HepG2 (cell line): ENCODE measurements around the gene DAAM1. TPM values are rescaled to one million over a fixed set of nuclear protein-coding genes. Genes with fewer than 3 reads are reported as not detected.

Experiments
- ATAC-seq: fragments of 200-7000 bp; cut with Tn5 transposase; 3 replicates; pipeline ENCODE4 v1.9.1; 2020; ENCODE audit warnings: mild to moderate bottlenecking, moderate library complexity
- BruUV-seq: library from RNA; stranded (reverse); fragments of 400-500 nt; replicated peaks from 2 replicates; lab custom pipeline; 2021; lab: Mats Ljungman, UMichigan
- CTCF ChIA-PET: fragments of 300-600 bp; formaldehyde crosslinking; extraction: SDS; loops from one replicate; lab custom pipeline; 2021; ENCODE audit warnings: low total read pairs, inconsistent platforms, low intra/inter-chr PET ratio; lab: Yijun Ruan, JAX
- POLR2A ChIA-PET: fragments of 350-600 bp; sonication (Branson Sonifier 250); formaldehyde crosslinking; loops from one replicate; lab custom pipeline; 2020; ENCODE audit warnings: antibody characterized with exemption, inconsistent platforms; lab: Yijun Ruan, JAX
- DNase-seq: peaks from one replicate; pipeline ENCODE4 v3.0.0-alpha.2; 2015; ENCODE audit warnings: low spot score
- FAIRE-seq: peaks from 3 replicates; lab custom pipeline; 2011; peaks lifted over from hg19 to GRCh38; lab: Jason Lieb, UNC
- H2AFZ ChIP-seq: one replicate; pipeline ENCODE4 v1.6.1; 2011; ENCODE audit warnings: low read length, inconsistent platforms
- H3K27ac ChIP-seq: fragments of 300-600 bp; 3 replicates; pipeline ENCODE4 v1.8.0; 2011; ENCODE audit warnings: mixed run types, mild to moderate bottlenecking, mixed read lengths, low read length, inconsistent platforms; ENCODE audit not compliant: insufficient read depth; ENCODE audit errors: extremely low read length
- H3K27me3 ChIP-seq, 2 experiments: fragments of 200-600 bp in 1 of 2; 2 replicates in 1 of 2; 3 replicates in 1 of 2; pipeline versions ENCODE4 v1.6.0 to v1.8.0; 2011; ENCODE audit warnings: low read length in 2 of 2, mild to moderate bottlenecking in 2 of 2, moderate library complexity in 2 of 2, inconsistent platforms in 1 of 2; ENCODE audit not compliant: insufficient read depth in 2 of 2, control insufficient read depth in 1 of 2
- H3K36me3 ChIP-seq, 2 experiments: fragments of 200-600 bp in 1 of 2; replicated peaks in 1 of 2; 2 replicates in 1 of 2; 3 replicates in 1 of 2; pipeline versions ENCODE4 v1.5.1 to v1.8.0; 2011; ENCODE audit warnings: low read length in 2 of 2, inconsistent platforms in 1 of 2; ENCODE audit not compliant: insufficient read depth in 2 of 2, control insufficient read depth in 1 of 2
- H3K4me1 ChIP-seq: 2 replicates; pipeline ENCODE4 v1.5.1; 2012; ENCODE audit warnings: low read length, inconsistent platforms; ENCODE audit not compliant: insufficient read depth
- H3K4me2 ChIP-seq: 2 replicates; pipeline ENCODE4 v1.6.0; 2011; ENCODE audit warnings: low read depth, low read length, inconsistent platforms
- H3K4me3 ChIP-seq, 3 experiments: fragments of 200-600 bp in 1 of 3; sonication (generic), shearing (Covaris generic) in 1 of 3; replicated peaks in 1 of 3; 2 replicates each; pipeline ENCODE4 v1.5.1; 2011 to 2016; ENCODE audit warnings: low read length in 3 of 3, inconsistent platforms in 2 of 3, low read depth in 2 of 3, mild to moderate bottlenecking in 2 of 3, control low read depth in 1 of 3, mixed read lengths in 1 of 3; ENCODE audit not compliant: insufficient read depth in 1 of 3
- H3K79me2 ChIP-seq: one replicate; pipeline ENCODE4 v1.6.1; 2011; ENCODE audit warnings: low read length, inconsistent platforms; ENCODE audit not compliant: insufficient read depth
- H3K9ac ChIP-seq: 2 replicates; pipeline ENCODE4 v1.6.0; 2011; ENCODE audit warnings: mild to moderate bottlenecking, low read depth, low read length, inconsistent platforms; ENCODE audit not compliant: insufficient read depth
- H3K9me3 ChIP-seq: 2 replicates; pipeline ENCODE4 v1.5.1; 2012; ENCODE audit warnings: mild to moderate bottlenecking, low read length
- H4K20me1 ChIP-seq: 2 replicates; pipeline ENCODE4 v1.6.0; 2011; ENCODE audit warnings: inconsistent platforms, mild to moderate bottlenecking, low read length, moderate library complexity; ENCODE audit not compliant: insufficient read depth
- RXRB ChIP-seq: IDR thresholded peaks from 2 replicates; pipeline ENCODE4 v1.6.1; 2016; ENCODE audit warnings: borderline replicate concordance, missing genetic modification reagents, missing compliant biosample characterization
- STAG1 ChIP-seq: sonication (generic); formaldehyde crosslinking; IDR thresholded peaks from 2 replicates; pipeline ENCODE4 v1.4.0; 2020; ENCODE audit warnings: missing genetic modification reagents
- TCF7 ChIP-seq: sonication (generic); IDR thresholded peaks from 2 replicates; pipeline ENCODE4 v1.6.1; 2016; ENCODE audit warnings: antibody characterized with exemption, low read depth
- ZFP82 ChIP-seq: sonication (generic); formaldehyde crosslinking; IDR thresholded peaks from 2 replicates; pipeline ENCODE4 v1.5.1; 2020; ENCODE audit warnings: mild to moderate bottlenecking, missing genetic modification reagents, borderline replicate concordance
- ZNF121 ChIP-seq: sonication (generic); formaldehyde crosslinking; IDR thresholded peaks from 2 replicates; pipeline ENCODE4 v1.5.0; 2020; ENCODE audit warnings: mild to moderate bottlenecking, missing genetic modification reagents
- ZNF552 ChIP-seq: sonication (generic); formaldehyde crosslinking; IDR thresholded peaks from 2 replicates; pipeline ENCODE4 v1.9.0; 2022; ENCODE audit warnings: missing genetic modification reagents, mild to moderate bottlenecking, borderline replicate concordance
- ZNF562 ChIP-seq: sonication (generic); formaldehyde crosslinking; IDR thresholded peaks from 2 replicates; pipeline ENCODE4 v1.8.0; 2022; ENCODE audit warnings: missing genetic modification reagents, borderline replicate concordance
- ZNF878 ChIP-seq: sonication (generic); formaldehyde crosslinking; IDR thresholded peaks from 2 replicates; pipeline ENCODE4 v1.8.1; 2023; ENCODE audit warnings: mild to moderate bottlenecking, missing genetic modification reagents, moderate library complexity
- ZSCAN30 ChIP-seq: sonication (generic); formaldehyde crosslinking; IDR thresholded peaks from 2 replicates; pipeline ENCODE4 v1.5.0; 2020; ENCODE audit warnings: mild to moderate bottlenecking, missing genetic modification reagents
- WGBS: methylation state at CpG from one replicate; pipeline ENCODE4 v1.1.6; 2017; ENCODE audit warnings: low lambda C conversion rate; 5-methylcytosine and 5-hydroxymethylcytosine counted together
- in situ Hi-C: cut with HindIII; loops from 2 replicates; pipeline ENCODE4 v1.10.0; 2017; ENCODE audit warnings: low pct_unique_long_range_greater_than_20kb; ENCODE audit not compliant: extremely low pct_ligation_motif_present
- intact Hi-C: fragments of 100-400 bp; cut with micrococcal nuclease; formaldehyde crosslinking; loops from one replicate; pipeline ENCODE4 v1.10.0; 2022; ENCODE audit not compliant: unreplicated experiment
- polyA plus RNA-seq, 8 experiments: library from polyadenylated mRNA; depleted of rRNA in 3 of 8; stranded (reverse) in 7 of 8; unstranded in 1 of 8; fragments of >200 nt; fragmentation: Illumina TruSeq in 4 of 8; extraction: Trizol in 4 of 8; gene quantifications; 2 replicates each; pipeline versions ENCODE4 v1.2.1 to v1.2.3, GENCODE V29; 2011 to 2016; ENCODE audit warnings: low read depth in 4 of 8, missing spikeins in 1 of 8, mixed read lengths in 1 of 8; ENCODE audit not compliant: insufficient read depth in 1 of 8
- total RNA-seq, 5 experiments: library from RNA; depleted of rRNA; stranded (reverse); fragments of >200 nt; fragmentation: Illumina TruSeq; extraction: Trizol; gene quantifications; 2 replicates each; pipeline ENCODE4 v1.2.3, GENCODE V29; 2016; ENCODE audit warnings: low read depth in 1 of 5

DAAM1 gene
- total and polyA plus RNA-seq, 2 of the 13 experiments (the other 11 are each of a cell fraction or from before 2014, with no cell fraction given): 10.9 to 24.5 TPM

GRCh38 chr14:59236195-59236594 is 47.7 kb downstream of the DAAM1 start:
- in situ Hi-C loops (no loop called here), intact Hi-C loops (no loop called here)
- no peaks in the 10 kb centered on the region for H4K20me1 ChIP-seq
- H3K9me3 ChIP-seq: no peaks in the 10 kb centered on the region
- WGBS: 97% methylated on average over 4 of the region's 4 CpGs
- ChIA-PET POLR2A (no interaction called here), CTCF (no interaction called here)
- BruUV-seq: no TSS peak
- no peak overlapping the region for H2AFZ ChIP-seq
- H3K9ac ChIP-seq: no peak overlapping the region
- H3K27me3 ChIP-seq: no peaks in the 10 kb centered on the region
- peaks cover 37% of the 10 kb centered on the region for H3K79me2 ChIP-seq
- H3K36me3 ChIP-seq: no peaks in the 10 kb centered on the region
- TF ChIP-seq ZNF562 (no peak), ZNF552 (CRISPR knock-in tag) (no peak), ZNF878 (CRISPR knock-in tag) (no peak), ZFP82 (no peak), ZSCAN30 (CRISPR knock-in tag) (no peak), RXRB (no peak), TCF7 (no peak)
- peaks cover 8% of the 10 kb centered on the region; the same call in 1 of the 2 replicates for H3K4me1 ChIP-seq
- no peak overlapping the region for H3K27ac ChIP-seq
- FAIRE-seq: no peak
- DNase-seq: no peak
- H3K4me3 ChIP-seq: no peak overlapping the region
- H3K4me2 ChIP-seq: no peak overlapping the region
- ATAC-seq: no peak

GRCh38 chr14:59238216-59238615 is 49.7 kb downstream of the DAAM1 start:
- Histone ChIP-seq H3K27ac (no peak overlapping the region), H4K20me1 (no peaks in the 10 kb centered on the region), H3K4me3 (no peak overlapping the region), H3K9me3 (no peaks in the 10 kb centered on the region), H3K79me2 (peaks cover 29% of the 10 kb centered on the region), H3K27me3 (no peaks in the 10 kb centered on the region), H3K4me2 (no peak overlapping the region), H3K4me1 (peaks cover 20% of the 10 kb centered on the region), H3K36me3 (no peaks in the 10 kb centered on the region), H3K9ac (no peak overlapping the region), H2AFZ (no peak overlapping the region)
- BruUV-seq: no TSS peak
- 72% methylated on average over 5 of the region's 5 CpGs for WGBS
- CTCF ChIA-PET: no interaction called here
- ATAC-seq (no peak), DNase-seq (no peak), FAIRE-seq (no peak)
- in situ Hi-C loops (no loop called here), intact Hi-C loops (no loop called here)
- TF ChIP-seq STAG1 (CRISPR knock-in tag) (no peak), ZNF121 (CRISPR knock-in tag) (no peak)
- POLR2A ChIA-PET: no interaction called here
